ENCODE data around the gene ADSS1.

DNA sequence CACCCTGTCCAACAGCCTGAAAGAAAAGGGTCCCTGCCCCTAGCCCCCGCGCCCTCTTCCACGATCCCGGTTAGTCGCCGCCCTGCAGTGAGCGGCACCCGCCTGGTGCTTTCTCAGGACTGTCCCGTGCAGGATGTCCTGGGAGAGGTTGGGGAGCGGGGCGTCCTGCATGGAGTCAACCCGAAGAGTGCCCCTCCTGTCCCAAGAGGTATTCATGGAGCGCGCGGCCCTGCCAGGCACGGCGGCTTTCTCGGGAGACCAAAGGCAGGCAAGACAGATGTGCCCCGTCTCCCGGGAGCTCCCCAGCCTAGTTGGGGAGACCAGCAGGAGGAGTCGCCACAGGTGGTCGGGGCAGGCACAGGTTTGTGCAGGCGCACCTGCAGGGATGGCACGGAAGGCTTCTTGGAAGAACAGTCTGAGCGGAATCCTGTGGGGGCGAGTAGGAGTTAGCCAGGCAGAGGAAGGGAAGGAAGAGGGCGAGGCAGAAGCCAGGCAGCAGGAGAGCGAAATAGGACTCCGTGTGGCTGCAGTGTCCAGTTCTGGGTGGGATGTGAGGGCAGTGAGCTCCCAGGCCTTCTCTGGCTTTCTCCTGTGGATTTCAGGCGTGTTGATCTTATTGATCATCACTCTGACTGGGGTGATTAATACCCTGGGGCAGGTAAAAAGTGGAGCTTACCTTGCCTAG is 29.6 kb downstream of the ADSS1 start:
- TF ChIP-seq, protein P1, sequence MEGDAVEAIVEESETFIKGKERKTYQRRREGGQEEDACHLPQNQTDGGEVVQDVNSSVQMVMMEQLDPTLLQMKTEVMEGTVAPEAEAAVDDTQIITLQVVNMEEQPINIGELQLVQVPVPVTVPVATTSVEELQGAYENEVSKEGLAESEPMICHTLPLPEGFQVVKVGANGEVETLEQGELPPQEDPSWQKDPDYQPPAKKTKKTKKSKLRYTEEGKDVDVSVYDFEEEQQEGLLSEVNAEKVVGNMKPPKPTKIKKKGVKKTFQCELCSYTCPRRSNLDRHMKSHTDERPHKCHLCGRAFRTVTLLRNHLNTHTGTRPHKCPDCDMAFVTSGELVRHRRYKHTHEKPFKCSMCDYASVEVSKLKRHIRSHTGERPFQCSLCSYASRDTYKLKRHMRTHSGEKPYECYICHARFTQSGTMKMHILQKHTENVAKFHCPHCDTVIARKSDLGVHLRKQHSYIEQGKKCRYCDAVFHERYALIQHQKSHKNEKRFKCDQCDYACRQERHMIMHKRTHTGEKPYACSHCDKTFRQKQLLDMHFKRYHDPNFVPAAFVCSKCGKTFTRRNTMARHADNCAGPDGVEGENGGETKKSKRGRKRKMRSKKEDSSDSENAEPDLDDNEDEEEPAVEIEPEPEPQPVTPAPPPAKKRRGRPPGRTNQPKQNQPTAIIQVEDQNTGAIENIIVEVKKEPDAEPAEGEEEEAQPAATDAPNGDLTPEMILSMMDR (IDR thresholded peaks at IDR 0.05): no peak
- no peak for TF ChIP-seq POLR2AphosphoS5 (IDR thresholded peaks at IDR 0.05)
